Progenitor cell of endocrine pancreas (in vitro differentiated cells): Measurements from ENCODE around the gene FAF2. TPM values are rescaled to one million over a fixed set of nuclear protein-coding genes. Genes with fewer than 3 reads are reported as not detected.

ENCODE experiments used
- DNase-seq: peaks from one replicate; pipeline ENCODE4 v3.0.0; 2021; ENCODE audit warnings: low spot score; ENCODE audit not compliant: unreplicated experiment
- H3K27ac Mint-ChIP-seq: 2 replicates; pipeline ENCODE4 v1.8.0; 2021; ENCODE audit warnings: mild to moderate bottlenecking, moderate library complexity, mixed read lengths
- H3K27me3 Mint-ChIP-seq: 2 replicates; pipeline ENCODE4 v1.8.0; 2021; ENCODE audit warnings: mixed read lengths
- H3K36me3 Mint-ChIP-seq: 2 replicates; pipeline ENCODE4 v1.8.0; 2022; ENCODE audit warnings: mixed read lengths; ENCODE audit not compliant: insufficient read depth
- H3K4me1 Mint-ChIP-seq: 2 replicates; pipeline ENCODE4 v1.8.0; 2021; ENCODE audit warnings: low read depth, mixed read lengths
- H3K4me3 Mint-ChIP-seq: 2 replicates; pipeline ENCODE4 v1.8.0; 2021; ENCODE audit warnings: low read depth, mild to moderate bottlenecking, moderate library complexity, mixed read lengths
- H3K9me3 Mint-ChIP-seq: 2 replicates; pipeline ENCODE4 v1.8.0; 2021; ENCODE audit warnings: low read depth, mixed read lengths
- total RNA-seq: library from RNA; stranded (reverse); gene quantifications from 2 replicates; pipeline ENCODE4 v1.2.1, GENCODE V29; 2021
- TF ChIP-seq, protein P1 (sequence below): fragments of 200-600 bp; sonication (generic); IDR thresholded peaks from one replicate; pipeline ENCODE4 v1.5.0; 2021; ENCODE audit warnings: antibody characterized with exemption, mild to moderate bottlenecking; ENCODE audit not compliant: unreplicated experiment

Gene FAF2
- total RNA-seq, 1 donor from 2014 or later = 54.6 TPM

DNA sequence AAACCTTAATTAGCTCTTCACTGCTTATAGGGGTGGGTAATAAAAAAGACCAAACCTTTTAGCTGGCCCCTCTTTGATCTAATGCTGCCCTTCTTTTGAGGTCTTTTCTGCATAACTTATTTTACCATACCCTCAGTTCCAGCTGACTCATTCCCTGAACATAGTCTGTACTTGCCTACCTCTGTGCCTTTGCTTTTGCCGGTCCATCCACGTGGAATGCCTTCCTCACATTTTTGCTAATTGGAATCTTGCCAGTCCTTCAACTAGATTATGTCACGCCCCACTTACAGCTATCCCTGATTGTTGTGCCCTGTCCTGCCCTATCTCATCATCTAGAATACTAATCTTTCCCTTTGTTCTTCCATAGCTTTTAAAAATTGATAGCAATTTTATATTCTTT is 44.2 kb downstream of the FAF2 start:
- no peaks in the 10 kb centered on the region for H3K9me3 Mint-ChIP-seq
- H3K4me3 Mint-ChIP-seq = no peak overlapping the region
- no peak overlapping the region for H3K27ac Mint-ChIP-seq
- TF ChIP-seq, protein P1, sequence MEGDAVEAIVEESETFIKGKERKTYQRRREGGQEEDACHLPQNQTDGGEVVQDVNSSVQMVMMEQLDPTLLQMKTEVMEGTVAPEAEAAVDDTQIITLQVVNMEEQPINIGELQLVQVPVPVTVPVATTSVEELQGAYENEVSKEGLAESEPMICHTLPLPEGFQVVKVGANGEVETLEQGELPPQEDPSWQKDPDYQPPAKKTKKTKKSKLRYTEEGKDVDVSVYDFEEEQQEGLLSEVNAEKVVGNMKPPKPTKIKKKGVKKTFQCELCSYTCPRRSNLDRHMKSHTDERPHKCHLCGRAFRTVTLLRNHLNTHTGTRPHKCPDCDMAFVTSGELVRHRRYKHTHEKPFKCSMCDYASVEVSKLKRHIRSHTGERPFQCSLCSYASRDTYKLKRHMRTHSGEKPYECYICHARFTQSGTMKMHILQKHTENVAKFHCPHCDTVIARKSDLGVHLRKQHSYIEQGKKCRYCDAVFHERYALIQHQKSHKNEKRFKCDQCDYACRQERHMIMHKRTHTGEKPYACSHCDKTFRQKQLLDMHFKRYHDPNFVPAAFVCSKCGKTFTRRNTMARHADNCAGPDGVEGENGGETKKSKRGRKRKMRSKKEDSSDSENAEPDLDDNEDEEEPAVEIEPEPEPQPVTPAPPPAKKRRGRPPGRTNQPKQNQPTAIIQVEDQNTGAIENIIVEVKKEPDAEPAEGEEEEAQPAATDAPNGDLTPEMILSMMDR = no peak
- H3K4me1 Mint-ChIP-seq = no peaks in the 10 kb centered on the region
- DNase-seq = no peak
- H3K36me3 Mint-ChIP-seq = peaks cover 27% of the 10 kb centered on the region
- H3K27me3 Mint-ChIP-seq = no peaks in the 10 kb centered on the region

DNA sequence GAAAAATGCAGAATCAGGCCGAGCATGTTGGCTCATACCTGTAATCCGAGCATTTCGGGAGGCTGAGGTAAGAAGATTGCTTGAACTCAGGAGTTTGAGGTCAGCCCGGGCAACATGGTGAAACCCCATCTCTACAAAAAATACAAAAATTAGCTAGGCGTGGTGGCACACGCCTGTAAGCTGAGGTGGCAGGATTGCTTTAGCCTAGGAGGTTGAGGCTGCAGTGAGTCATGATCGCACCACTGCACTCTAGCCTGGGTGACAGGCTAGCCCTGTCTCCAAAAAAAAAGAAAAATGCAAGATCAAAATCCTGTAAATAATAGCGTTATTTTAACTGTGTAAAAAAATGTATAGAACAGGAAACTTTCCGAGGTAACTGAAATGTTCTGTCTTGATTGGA is 49.7 kb downstream of the FAF2 start:
- DNase-seq = no peak
- Mint-ChIP-seq H3K36me3 (peaks cover 37% of the 10 kb centered on the region), H3K27ac (no peak overlapping the region), H3K9me3 (no peaks in the 10 kb centered on the region), H3K27me3 (no peaks in the 10 kb centered on the region), H3K4me3 (no peak overlapping the region), H3K4me1 (no peaks in the 10 kb centered on the region)
- TF ChIP-seq, protein P1 = no peak

DNA sequence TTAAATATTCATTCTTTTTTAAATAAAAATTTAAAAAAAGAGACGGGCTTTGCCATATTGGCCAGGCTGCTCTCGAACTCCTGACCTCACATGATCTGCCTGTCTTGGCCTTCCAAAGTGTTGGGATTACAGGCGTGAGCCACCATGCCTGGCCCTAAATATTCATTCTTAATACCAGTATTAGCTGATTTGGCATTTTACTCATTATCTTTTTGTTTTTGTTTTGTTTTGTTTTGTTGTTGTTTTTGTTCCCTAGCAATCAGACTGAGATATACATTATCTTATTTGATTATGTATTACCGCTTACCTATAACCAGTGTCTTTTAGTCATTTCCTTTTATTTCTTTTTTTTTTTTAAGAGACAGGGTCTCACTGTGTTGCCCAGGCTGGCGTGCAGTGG is 51.1 kb downstream of the FAF2 start:
- peaks cover 34% of the 10 kb centered on the region for H3K36me3 Mint-ChIP-seq
- DNase-seq = no peak
- no peak overlapping the region for H3K27ac Mint-ChIP-seq

DNA sequence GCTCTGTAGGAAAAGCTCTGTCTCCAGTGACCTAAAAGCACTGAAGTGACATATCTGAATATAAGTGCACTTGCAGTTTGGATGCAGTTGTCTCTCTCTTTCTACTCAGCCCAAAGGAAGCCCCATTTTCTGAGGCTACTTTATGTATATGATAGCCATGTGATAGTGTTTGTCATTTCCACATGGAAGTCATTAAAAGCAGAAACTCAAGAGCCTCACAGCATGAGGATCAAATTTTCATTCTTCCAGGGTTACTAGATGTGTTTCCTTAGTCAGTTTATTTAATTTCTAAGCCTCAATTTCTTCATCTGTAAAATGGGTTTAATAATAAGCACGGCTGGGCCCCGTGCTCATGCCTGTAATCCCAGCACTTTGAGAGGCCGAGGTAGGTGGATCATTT is 52.3 kb downstream of the FAF2 start:
- no peaks in the 10 kb centered on the region for H3K4me1 Mint-ChIP-seq
- no peaks in the 10 kb centered on the region for H3K9me3 Mint-ChIP-seq
- H3K27ac Mint-ChIP-seq = no peak overlapping the region
- no peak for DNase-seq
- H3K4me3 Mint-ChIP-seq = no peak overlapping the region
- TF ChIP-seq, protein P1 = no peak
- H3K27me3 Mint-ChIP-seq = no peaks in the 10 kb centered on the region
- peaks cover 38% of the 10 kb centered on the region for H3K36me3 Mint-ChIP-seq

More for the DNA sequence above, 51.1 kb downstream of the FAF2 start:
- Mint-ChIP-seq H3K9me3 (no peaks in the 10 kb centered on the region), H3K4me3 (no peak overlapping the region), H3K4me1 (no peaks in the 10 kb centered on the region), H3K27me3 (no peaks in the 10 kb centered on the region)
- TF ChIP-seq, protein P1 = no peak

DNA sequence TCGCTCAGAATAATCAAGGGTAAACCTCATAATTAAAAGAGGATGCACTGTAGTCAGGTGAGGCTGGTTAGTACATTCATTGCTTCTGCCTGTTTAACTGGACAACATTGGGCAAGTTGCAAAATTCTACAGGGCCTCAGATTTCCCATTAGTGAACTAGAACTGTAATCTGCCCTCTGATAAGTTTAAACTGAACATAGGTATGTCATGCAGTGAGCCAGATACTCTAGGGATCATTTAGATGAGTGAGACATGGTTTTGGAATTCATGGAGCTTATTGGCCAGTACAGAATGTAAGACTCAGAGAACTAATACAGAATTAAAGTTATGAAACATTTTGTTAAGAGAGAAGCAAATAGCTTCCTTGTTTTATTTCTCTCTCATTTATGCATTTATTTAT is 53.1 kb downstream of the FAF2 start:
- no peak for DNase-seq
- Mint-ChIP-seq H3K27me3 (no peaks in the 10 kb centered on the region), H3K36me3 (peaks cover 40% of the 10 kb centered on the region), H3K4me1 (no peaks in the 10 kb centered on the region), H3K27ac (no peak overlapping the region), H3K4me3 (no peak overlapping the region), H3K9me3 (no peaks in the 10 kb centered on the region)
- TF ChIP-seq, protein P1 = no peak

DNA sequence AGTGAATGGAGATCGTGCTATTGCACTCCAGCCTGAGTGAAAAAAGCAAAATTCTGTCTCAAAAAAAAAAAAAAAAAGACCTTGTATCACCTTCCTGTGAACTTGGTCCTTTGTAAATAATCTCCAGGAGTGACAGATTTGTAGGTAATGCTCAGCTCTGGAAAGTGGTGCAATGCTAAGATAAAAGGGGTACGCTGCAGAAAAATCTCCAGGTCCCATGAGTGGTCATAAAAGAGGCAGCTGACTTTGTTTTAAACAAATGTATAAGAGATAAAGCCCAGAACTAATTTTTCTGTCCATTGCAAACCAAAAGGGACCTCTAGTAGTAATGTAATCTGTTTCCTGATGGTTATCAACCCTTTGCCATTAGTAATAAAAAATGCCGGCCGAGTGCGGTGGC is 55.3 kb downstream of the FAF2 start:
- no peaks in the 10 kb centered on the region for H3K9me3 Mint-ChIP-seq
- DNase-seq = no peak
- H3K4me1 Mint-ChIP-seq = no peaks in the 10 kb centered on the region
- H3K36me3 Mint-ChIP-seq = peaks cover 42% of the 10 kb centered on the region
- TF ChIP-seq, protein P1 = no peak
- no peaks in the 10 kb centered on the region for H3K27me3 Mint-ChIP-seq
- H3K27ac Mint-ChIP-seq = no peak overlapping the region
- no peak overlapping the region for H3K4me3 Mint-ChIP-seq
